ENCODE data around the gene RSAD1. TPM values are rescaled to one million over a fixed set of nuclear protein-coding genes. Genes with fewer than 3 reads are reported as not detected.

The RSAD1 gene
- total RNA-seq, 4 donors from 2014 or later, result 19.9 to 29.9 (median 28.6) TPM

DNA sequence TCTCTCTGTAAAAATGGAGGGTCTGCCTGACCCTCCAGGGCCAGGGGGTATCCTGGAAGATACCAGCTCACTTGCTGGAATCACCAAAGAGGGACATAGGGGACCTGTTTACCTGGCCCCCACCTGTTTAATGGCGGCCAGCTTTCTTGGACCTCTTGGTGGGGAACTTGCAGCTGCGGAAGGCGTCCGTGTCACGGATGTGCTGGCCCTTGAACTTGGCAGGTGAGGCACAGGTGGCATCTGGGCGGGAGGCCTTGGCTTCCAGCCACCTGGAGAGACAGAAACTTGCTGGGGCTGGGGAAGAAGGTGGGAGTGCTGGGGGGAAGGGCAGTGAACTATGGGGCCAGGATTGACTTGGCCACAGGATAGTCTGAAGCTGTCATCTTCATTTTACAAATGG, 13.5 kb upstream of the RSAD1 start:
- TF ChIP-seq, protein P1, sequence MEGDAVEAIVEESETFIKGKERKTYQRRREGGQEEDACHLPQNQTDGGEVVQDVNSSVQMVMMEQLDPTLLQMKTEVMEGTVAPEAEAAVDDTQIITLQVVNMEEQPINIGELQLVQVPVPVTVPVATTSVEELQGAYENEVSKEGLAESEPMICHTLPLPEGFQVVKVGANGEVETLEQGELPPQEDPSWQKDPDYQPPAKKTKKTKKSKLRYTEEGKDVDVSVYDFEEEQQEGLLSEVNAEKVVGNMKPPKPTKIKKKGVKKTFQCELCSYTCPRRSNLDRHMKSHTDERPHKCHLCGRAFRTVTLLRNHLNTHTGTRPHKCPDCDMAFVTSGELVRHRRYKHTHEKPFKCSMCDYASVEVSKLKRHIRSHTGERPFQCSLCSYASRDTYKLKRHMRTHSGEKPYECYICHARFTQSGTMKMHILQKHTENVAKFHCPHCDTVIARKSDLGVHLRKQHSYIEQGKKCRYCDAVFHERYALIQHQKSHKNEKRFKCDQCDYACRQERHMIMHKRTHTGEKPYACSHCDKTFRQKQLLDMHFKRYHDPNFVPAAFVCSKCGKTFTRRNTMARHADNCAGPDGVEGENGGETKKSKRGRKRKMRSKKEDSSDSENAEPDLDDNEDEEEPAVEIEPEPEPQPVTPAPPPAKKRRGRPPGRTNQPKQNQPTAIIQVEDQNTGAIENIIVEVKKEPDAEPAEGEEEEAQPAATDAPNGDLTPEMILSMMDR (IDR thresholded peaks at IDR 0.05; ENCODE audit: low read depth), result no peak

GRCh38 chr17:50465635-50466034, 13.0 kb upstream of the RSAD1 start:
- TF ChIP-seq, protein P1 (IDR thresholded peaks at IDR 0.05; ENCODE audit: low read depth), result no peak

- TF ChIP-seq, protein P1 (IDR thresholded peaks at IDR 0.05; ENCODE audit: low read depth), result no peak
Measured at GRCh38 chr17:50466371-50467113, 12.1 kb upstream of the RSAD1 start.

GRCh38 chr17:50467114-50467854, 11.4 kb upstream of the RSAD1 start:
- TF ChIP-seq, protein P1 (IDR thresholded peaks at IDR 0.05; ENCODE audit: low read depth), result no peak

- TF ChIP-seq, protein P1 (IDR thresholded peaks at IDR 0.05; ENCODE audit: low read depth), result no peak
Measured at GRCh38 chr17:50467855-50468303, 10.8 kb upstream of the RSAD1 start.

- TF ChIP-seq, protein P1 (IDR thresholded peaks at IDR 0.05; ENCODE audit: low read depth), result no peak
Measured at GRCh38 chr17:50468304-50469207, 10.1 kb upstream of the RSAD1 start, which contains the start of gene CHAD. Gene CHAD (minus strand): TSS chr17:50468880. CDS start chr17:50468813, 67 bp downstream.
